GM12872 (cell line): ENCODE measurements around the gene SLC22A8.

Experiments
- CTCF ChIP-seq: IDR thresholded peaks from 3 replicates; pipeline ENCODE4 v1.5.1; 2011; ENCODE audit warnings: low read depth, mild to moderate bottlenecking, low read length, moderate library complexity; ENCODE audit not compliant: insufficient read depth

The SLC22A8 gene

DNA sequence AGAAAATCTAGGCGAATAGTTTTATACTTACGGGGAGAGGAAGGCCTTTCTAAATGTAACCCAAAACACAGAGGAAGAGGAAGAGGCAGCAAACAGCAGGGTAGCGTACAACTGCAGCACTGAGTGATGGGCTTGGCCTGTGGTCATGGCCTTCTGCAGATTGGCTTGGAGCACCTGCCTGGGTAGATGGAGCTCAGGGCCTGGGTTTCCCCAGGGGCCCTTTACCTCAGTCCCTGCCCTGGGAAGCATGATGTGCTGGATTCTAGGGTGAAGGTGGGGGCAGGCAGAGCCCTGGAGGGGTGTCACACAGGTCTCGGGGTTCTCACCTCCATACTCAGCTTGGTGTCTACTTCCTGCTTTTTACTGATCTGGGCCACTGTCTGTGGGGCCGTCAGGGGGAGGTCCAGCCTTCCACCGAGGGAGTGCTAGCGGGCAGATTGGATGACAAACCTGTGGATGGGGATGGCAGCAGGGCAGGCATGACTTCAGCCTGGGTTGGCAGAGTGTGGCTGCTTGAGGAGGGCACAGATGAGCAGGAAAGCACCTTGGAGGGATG is 66.8 kb downstream of the SLC22A8 start:
- no peak for TF ChIP-seq CTCF
